HG03280 (cell line): Measurements from ENCODE around the gene STRN3.
A peak's percentile ranks its signal among the peaks of the same experiment; 100 is the strongest.
"Not testable (repeated sequence)": the region's sequence is repeated elsewhere in the genome, so short reads cannot be mapped to it uniquely, and the experiment has no call there.

Experiments used
- ATAC-seq: cut with Tn5 transposase; IDR thresholded peaks from one replicate; pipeline ENCODE4 v1.9.1; 2021; ENCODE audit warnings: mild to moderate bottlenecking, moderate library complexity; ENCODE audit not compliant: unreplicated experiment

The STRN3 gene

GRCh38 chr14:31003284-31003683, 22.9 kb downstream of the STRN3 start:
- ATAC-seq = no peak

- no peak for ATAC-seq
These were observed 24.9 kb downstream of the STRN3 start for GRCh38 chr14:31001339-31001658.

DNA sequence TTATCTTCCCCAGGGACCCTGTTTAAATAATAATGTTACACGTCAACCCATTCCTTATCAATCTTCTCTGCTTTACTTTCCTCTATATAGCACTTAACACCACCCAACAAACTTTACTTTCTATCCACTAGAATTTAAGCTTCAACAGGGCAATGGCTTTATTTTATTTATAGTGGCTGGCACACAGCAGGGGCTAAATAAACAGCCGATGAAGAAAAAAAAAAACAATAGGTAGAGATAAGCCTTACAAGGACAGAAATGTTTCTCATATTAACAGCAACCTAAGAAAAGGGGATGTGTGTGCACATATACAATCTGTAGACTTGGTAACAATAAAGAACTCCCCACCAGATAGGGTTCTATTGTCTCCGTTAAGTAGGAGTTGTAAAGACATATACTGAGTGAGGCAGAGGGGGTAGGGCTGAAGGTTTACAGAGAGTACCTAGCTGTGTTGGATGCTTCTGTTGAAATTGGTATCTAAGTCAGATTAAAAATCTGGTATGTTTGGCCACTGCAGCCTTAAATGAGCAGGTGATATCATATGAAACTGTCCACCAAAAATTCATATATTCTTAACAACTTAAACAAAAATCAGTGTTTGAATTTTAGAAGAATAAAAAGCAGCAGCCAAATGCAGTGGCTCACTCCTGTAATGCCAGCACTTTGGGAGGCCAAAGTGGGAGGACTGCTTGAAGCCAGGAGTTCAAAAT, 25.4 kb downstream of the STRN3 start:
- no peak for ATAC-seq

- ATAC-seq = no peak
These were observed 27.0 kb downstream of the STRN3 start for GRCh38 chr14:30999038-30999773.

- no peak for ATAC-seq
These were observed 28.0 kb downstream of the STRN3 start for GRCh38 chr14:30998100-30998706.

GRCh38 chr14:30996892-30997659, 29.1 kb downstream of the STRN3 start:
- ATAC-seq = no peak

GRCh38 chr14:30995689-30996088, 30.5 kb downstream of the STRN3 start:
- ATAC-seq = no peak

- peak; percentile 61 for ATAC-seq
These were observed 31.2 kb downstream of the STRN3 start for GRCh38 chr14:30994681-30995620.

- no peak for ATAC-seq
These were observed 33.1 kb downstream of the STRN3 start for GRCh38 chr14:30993071-30993470.

GRCh38 chr14:30991408-30991807, 34.8 kb downstream of the STRN3 start:
- ATAC-seq = no peak

GRCh38 chr14:30990770-30991169, 35.4 kb downstream of the STRN3 start:
- no peak for ATAC-seq

DNA sequence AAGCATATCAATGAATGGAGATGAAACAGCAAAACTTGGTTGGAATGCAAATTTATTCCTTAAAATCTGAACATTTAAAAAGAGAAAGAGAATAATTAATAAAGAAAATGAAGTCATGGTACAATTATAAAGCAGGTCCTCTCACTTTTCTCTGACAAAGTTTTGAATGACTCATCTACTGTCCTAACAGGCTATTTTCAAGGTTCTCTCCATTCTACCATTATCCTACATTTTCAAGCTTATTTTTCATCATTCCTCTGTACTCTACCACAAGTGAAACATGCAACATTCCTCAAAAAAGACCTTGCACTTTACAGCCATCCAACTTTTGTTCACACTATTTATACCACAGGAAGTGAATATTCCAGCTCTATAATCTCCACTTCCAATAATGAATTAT, 37.7 kb downstream of the STRN3 start:
- no peak for ATAC-seq

GRCh38 chr14:30985796-30986195, 40.4 kb downstream of the STRN3 start:
- ATAC-seq = no peak

DNA sequence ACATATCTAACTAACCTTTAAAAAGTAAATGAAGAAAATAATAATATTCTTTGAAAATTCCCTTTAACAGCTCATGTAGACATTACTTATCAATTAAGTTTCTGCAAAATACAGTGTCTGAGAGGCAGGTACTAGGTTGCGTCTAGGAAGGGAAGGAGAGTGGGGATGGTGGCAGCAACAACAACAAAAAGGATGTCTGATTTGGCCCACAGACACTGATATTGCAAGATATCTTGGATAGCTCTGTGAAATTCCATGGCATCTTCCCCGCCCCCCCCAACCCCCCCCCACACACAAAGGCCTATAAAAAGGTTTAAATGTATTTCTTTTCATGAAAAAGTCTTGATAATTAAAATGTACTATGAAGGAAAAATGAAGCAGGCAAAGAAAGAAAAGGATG, 42.3 kb downstream of the STRN3 start:
- no peak for ATAC-seq

- no peak for ATAC-seq
These were observed 43.6 kb downstream of the STRN3 start for GRCh38 chr14:30982533-30982932.

DNA sequence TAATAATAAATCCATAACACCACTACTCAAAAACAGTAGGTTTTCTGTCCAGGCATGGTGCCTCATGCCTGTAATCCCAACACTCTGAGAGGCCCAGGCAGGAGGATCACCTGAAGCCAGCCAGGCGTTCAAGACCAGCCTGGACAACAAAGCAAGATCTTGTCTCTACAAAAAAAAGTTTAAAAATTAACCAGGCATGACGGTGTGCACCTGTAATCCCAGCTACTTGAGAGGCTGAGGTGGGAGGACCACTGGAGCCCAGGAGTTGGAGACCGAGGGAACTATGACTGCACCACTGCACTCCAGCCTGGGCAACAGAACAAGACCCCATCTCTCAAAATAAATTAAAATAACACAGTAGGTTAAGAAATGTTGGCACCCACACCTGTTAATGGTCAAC, 45.2 kb downstream of the STRN3 start:
- ATAC-seq = no peak

- ATAC-seq = not testable (repeated sequence)
These were observed 46.0 kb downstream of the STRN3 start for GRCh38 chr14:30980106-30980704.

- no peak for ATAC-seq
These were observed 48.4 kb downstream of the STRN3 start for GRCh38 chr14:30977752-30978151.

- ATAC-seq = no peak
These were observed 51.6 kb downstream of the STRN3 start for GRCh38 chr14:30974628-30975027.
